PC-9 (cell line): ENCODE data around the gene RBM10. TPM values are rescaled to one million over a fixed set of nuclear protein-coding genes. Genes with fewer than 3 reads are reported as not detected.

Experiments
- BruUV-seq: library from RNA; stranded (reverse); fragments of 400-500 nt; replicated peaks from 2 replicates; lab custom pipeline; 2021; lab: Mats Ljungman, UMichigan
- CTCF ChIA-PET: fragments of 300-600 bp; sonication (Branson Sonifier 250); formaldehyde crosslinking; loops from one replicate; lab custom pipeline; 2022; ENCODE audit warnings: antibody characterized with exemption; lab: Charles Lee
- POLR2A ChIA-PET: fragments of 300-600 bp; sonication (Branson Sonifier 250); formaldehyde crosslinking; loops from one replicate; lab custom pipeline; 2022; ENCODE audit warnings: antibody characterized with exemption; ENCODE audit not compliant: unreplicated experiment; lab: Charles Lee
- DNase-seq, 2 experiments: peaks; one replicate each; pipeline versions ENCODE4 v3.0.0 to v3.0.0-alpha.2; 2015 to 2022; ENCODE audit warnings: mixed read lengths in 1 of 2
- H2AFZ ChIP-seq: fragments of 200-600 bp; sonication (generic); 2 replicates; pipeline ENCODE4 v1.8.1; 2017; ENCODE audit warnings: antibody characterized with exemption
- H3F3A ChIP-seq: fragments of 200-600 bp; sonication (generic); 2 replicates; pipeline ENCODE4 v1.8.1; 2017; ENCODE audit warnings: antibody characterized with exemption, mild to moderate bottlenecking, low read depth; ENCODE audit not compliant: insufficient read depth
- H3K27ac ChIP-seq: fragments of 200-600 bp; sonication (generic); 2 replicates; pipeline ENCODE4 v1.6.1; 2016; ENCODE audit warnings: mixed run types
- H3K27me3 ChIP-seq: fragments of 200-600 bp; sonication (generic); 2 replicates; pipeline ENCODE4 v1.6.1; 2016; ENCODE audit warnings: low read depth, mixed run types; ENCODE audit not compliant: insufficient read depth
- H3K36me3 ChIP-seq: fragments of 200-600 bp; sonication (generic); 2 replicates; pipeline ENCODE4 v1.6.1; 2016; ENCODE audit warnings: low read depth, mixed run types
- H3K4me1 ChIP-seq: fragments of 200-600 bp; sonication (generic); replicated peaks from 2 replicates; pipeline ENCODE4 v1.6.1; 2016; ENCODE audit warnings: mixed run types; ENCODE audit not compliant: insufficient read depth
- H3K4me2 ChIP-seq: fragments of 200-600 bp; sonication (generic); 2 replicates; pipeline ENCODE4 v1.6.1; 2017; ENCODE audit warnings: mixed run types
- H3K4me3 ChIP-seq: fragments of 200-600 bp; sonication (generic); 2 replicates; pipeline ENCODE4 v1.6.1; 2016; ENCODE audit warnings: mixed run types
- H3K79me2 ChIP-seq: fragments of 200-600 bp; sonication (generic); 2 replicates; pipeline ENCODE4 v1.6.1; 2017; ENCODE audit warnings: low read depth, mixed run types
- H3K9me2 ChIP-seq: fragments of 200-600 bp; sonication (generic); 2 replicates; pipeline ENCODE4 v1.8.1; 2017; ENCODE audit warnings: mild to moderate bottlenecking; ENCODE audit not compliant: insufficient read depth
- H3K9me3 ChIP-seq: fragments of 200-600 bp; sonication (generic); 2 replicates; pipeline ENCODE4 v1.8.1; 2016; ENCODE audit warnings: low read depth; ENCODE audit not compliant: insufficient read depth
- H4K20me1 ChIP-seq: fragments of 200-600 bp; sonication (generic); 2 replicates; pipeline ENCODE4 v1.8.1; 2017; ENCODE audit not compliant: insufficient read depth
- CTCF ChIP-seq: fragments of 200-600 bp; sonication (generic); conservative IDR thresholded peaks from 2 replicates; pipeline ENCODE4 v1.6.1; 2017; ENCODE audit warnings: mixed run types, antibody characterized with exemption, mild to moderate bottlenecking, moderate library complexity
- EZH2 ChIP-seq: fragments of 200-600 bp; sonication (generic); IDR thresholded peaks from 2 replicates; pipeline ENCODE4 v1.8.0; 2017; ENCODE audit warnings: antibody characterized with exemption, low read depth
- intact Hi-C: fragments of 100-400 bp; cut with micrococcal nuclease; formaldehyde crosslinking; loops from one replicate; pipeline ENCODE4 v1.10.0; 2022; ENCODE audit not compliant: unreplicated experiment
- total RNA-seq: library from RNA; stranded (reverse); gene quantifications from 2 replicates; pipeline ENCODE4 v1.2.3, GENCODE V29; 2021

Gene RBM10
- total RNA-seq, 1 experiment from 2014 or later, result 34.8 TPM

GRCh38 chrX:47156611-47157520 lies 11.8 kb downstream of the RBM10 start:
- Histone ChIP-seq H2AFZ (no peak overlapping the region), H3K4me1 (no peaks in the 10 kb centered on the region), H3K4me2 (no peak overlapping the region), H3K4me3 (no peak overlapping the region), H3K9me2 (no peaks in the 10 kb centered on the region), H3K9me3 (no peaks in the 10 kb centered on the region), H3K27me3 (no peaks in the 10 kb centered on the region), H3K79me2 (no peaks in the 10 kb centered on the region), H4K20me1 (no peaks in the 10 kb centered on the region), H3F3A (no peaks in the 10 kb centered on the region), H3K27ac (no peak overlapping the region), H3K36me3 (no peaks in the 10 kb centered on the region)
- CTCF ChIA-PET, result no interaction called here
- no peak for DNase-seq
- intact Hi-C loops, result no loop called here
- no peak for TF ChIP-seq EZH2
- no peak for TF ChIP-seq CTCF
- BruUV-seq, result no TSS peak
- POLR2A ChIA-PET, result no interaction called here

GRCh38 chrX:47158131-47158530 lies 13.1 kb downstream of the RBM10 start:
- Histone ChIP-seq H3K4me3 (no peak overlapping the region), H3K9me2 (no peaks in the 10 kb centered on the region), H3K79me2 (no peaks in the 10 kb centered on the region), H3K4me2 (no peak overlapping the region), H3K27ac (no peak overlapping the region), H3K9me3 (no peaks in the 10 kb centered on the region), H3K27me3 (no peaks in the 10 kb centered on the region), H4K20me1 (no peaks in the 10 kb centered on the region), H3K4me1 (no peaks in the 10 kb centered on the region), H2AFZ (no peak overlapping the region), H3F3A (no peaks in the 10 kb centered on the region), H3K36me3 (no peaks in the 10 kb centered on the region)
- DNase-seq, result no peak
- no TSS peak for BruUV-seq
- ChIA-PET CTCF (no interaction called here), POLR2A (no interaction called here)
- no peak for TF ChIP-seq EZH2
- TF ChIP-seq CTCF, result no peak
- intact Hi-C loops, result no loop called here

GRCh38 chrX:47158781-47159180 lies 13.8 kb downstream of the RBM10 start:
- no peaks in the 10 kb centered on the region for H3K27me3 ChIP-seq
- no peak overlapping the region for H3K4me2 ChIP-seq
- intact Hi-C loops, result no loop called here
- BruUV-seq, result no TSS peak
- no peaks in the 10 kb centered on the region for H4K20me1 ChIP-seq
- H3K4me1 ChIP-seq, result no peaks in the 10 kb centered on the region
- no peaks in the 10 kb centered on the region for H3F3A ChIP-seq
- no peaks in the 10 kb centered on the region for H3K79me2 ChIP-seq
- no peak for TF ChIP-seq EZH2
- no peak for TF ChIP-seq CTCF
- no peak overlapping the region for H2AFZ ChIP-seq
- H3K9me3 ChIP-seq, result no peaks in the 10 kb centered on the region
- H3K36me3 ChIP-seq, result no peaks in the 10 kb centered on the region
- ChIA-PET CTCF (no interaction called here), POLR2A (no interaction called here)
- H3K9me2 ChIP-seq, result no peaks in the 10 kb centered on the region
- H3K27ac ChIP-seq, result no peak overlapping the region
- no peak overlapping the region for H3K4me3 ChIP-seq
- no peak for DNase-seq
